OCI-LY7 (cell line): Measurements from ENCODE around the gene PNRC1.

Experiments used
- EZH2phosphoT487 ChIP-seq: fragments of 200-600 bp; sonication (generic); IDR thresholded peaks from 2 replicates; pipeline ENCODE4 v1.6.1; 2018; ENCODE audit warnings: low read depth, borderline replicate concordance, mild to moderate bottlenecking, mixed run types, antibody characterized with exemption, low read length, moderate library complexity, mixed read lengths
- TF ChIP-seq, protein P1 (sequence below): fragments of 200-600 bp; sonication (generic); conservative IDR thresholded peaks from 2 replicates; pipeline ENCODE4 v1.5.1; 2014; ENCODE audit warnings: mild to moderate bottlenecking, antibody characterized with exemption, low read length, moderate library complexity, mixed read lengths

DNA sequence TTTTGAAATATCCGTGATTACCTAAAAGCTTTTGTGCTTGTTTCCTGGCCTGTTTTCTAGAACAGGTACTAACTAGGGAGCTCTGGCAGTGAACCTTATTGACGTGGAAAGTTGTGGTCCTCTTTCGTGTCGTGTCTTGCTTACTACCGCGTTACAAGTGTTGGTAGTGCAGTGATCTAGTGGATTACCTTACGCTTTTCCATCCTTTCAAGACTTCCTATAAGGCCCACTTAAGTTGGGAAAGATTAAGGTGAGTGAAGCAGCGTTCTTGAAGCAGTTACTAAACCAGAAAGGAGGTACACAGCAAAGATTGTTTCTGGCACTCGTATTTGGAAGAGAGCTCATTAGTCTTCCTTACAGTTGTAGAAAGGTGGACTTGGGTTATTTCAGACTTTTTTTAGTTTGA, 1.9 kb downstream of the PNRC1 start:
- TF ChIP-seq, protein P1, sequence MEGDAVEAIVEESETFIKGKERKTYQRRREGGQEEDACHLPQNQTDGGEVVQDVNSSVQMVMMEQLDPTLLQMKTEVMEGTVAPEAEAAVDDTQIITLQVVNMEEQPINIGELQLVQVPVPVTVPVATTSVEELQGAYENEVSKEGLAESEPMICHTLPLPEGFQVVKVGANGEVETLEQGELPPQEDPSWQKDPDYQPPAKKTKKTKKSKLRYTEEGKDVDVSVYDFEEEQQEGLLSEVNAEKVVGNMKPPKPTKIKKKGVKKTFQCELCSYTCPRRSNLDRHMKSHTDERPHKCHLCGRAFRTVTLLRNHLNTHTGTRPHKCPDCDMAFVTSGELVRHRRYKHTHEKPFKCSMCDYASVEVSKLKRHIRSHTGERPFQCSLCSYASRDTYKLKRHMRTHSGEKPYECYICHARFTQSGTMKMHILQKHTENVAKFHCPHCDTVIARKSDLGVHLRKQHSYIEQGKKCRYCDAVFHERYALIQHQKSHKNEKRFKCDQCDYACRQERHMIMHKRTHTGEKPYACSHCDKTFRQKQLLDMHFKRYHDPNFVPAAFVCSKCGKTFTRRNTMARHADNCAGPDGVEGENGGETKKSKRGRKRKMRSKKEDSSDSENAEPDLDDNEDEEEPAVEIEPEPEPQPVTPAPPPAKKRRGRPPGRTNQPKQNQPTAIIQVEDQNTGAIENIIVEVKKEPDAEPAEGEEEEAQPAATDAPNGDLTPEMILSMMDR = no peak
- TF ChIP-seq EZH2phosphoT487 = no peak
